GM19455 (cell line): ENCODE measurements around the gene NEGR1.

Experiments used
- ATAC-seq: cut with Tn5 transposase; IDR thresholded peaks from one replicate; pipeline ENCODE4 v1.9.1; 2021; ENCODE audit not compliant: unreplicated experiment

The NEGR1 gene

GRCh38 chr1:71587961-71588360, 694.4 kb downstream of the NEGR1 start:
- no peak for ATAC-seq

DNA sequence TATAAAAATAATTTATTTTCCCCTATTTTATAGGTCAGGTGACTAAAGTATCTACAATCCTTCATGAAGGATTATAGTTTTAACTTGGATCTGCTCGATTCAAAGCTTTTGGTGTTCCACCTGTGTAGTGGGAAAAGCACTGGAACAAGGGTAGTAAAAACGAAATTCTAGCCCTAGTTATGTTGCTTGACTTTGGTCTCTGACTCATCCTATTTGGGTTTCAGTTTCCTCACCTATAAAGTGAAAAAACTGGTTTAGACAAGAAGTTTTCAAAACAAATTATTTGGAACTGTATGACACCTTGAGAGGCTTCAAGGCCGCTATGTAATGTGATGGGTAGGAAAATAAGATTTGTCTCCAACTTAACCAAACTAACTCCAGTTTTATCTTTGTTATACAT, 696.3 kb downstream of the NEGR1 start:
- no peak for ATAC-seq

DNA sequence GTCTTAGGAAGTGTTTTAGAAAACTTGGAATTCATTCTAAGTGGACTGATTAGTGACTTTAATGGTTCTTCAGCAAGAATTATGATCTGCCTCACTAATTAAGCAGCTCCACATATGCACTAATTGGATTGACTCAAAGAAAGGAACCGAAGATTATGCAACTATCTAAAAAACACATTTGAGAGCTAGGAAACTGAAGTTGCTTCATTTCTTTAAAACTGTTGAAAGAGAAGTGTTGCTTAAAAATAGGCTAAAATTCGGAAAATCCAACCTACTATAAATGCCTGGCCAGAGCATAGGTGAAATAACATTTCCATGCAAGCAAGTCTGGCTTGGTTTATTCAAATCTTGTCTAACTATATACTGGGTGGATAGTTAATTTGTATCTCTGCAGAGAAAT, 698.6 kb downstream of the NEGR1 start:
- no peak for ATAC-seq

GRCh38 chr1:71582673-71583072, 699.7 kb downstream of the NEGR1 start:
- no peak for ATAC-seq

- no peak for ATAC-seq
Observed at GRCh38 chr1:71577451-71578131, 704.7 kb downstream of the NEGR1 start.

DNA sequence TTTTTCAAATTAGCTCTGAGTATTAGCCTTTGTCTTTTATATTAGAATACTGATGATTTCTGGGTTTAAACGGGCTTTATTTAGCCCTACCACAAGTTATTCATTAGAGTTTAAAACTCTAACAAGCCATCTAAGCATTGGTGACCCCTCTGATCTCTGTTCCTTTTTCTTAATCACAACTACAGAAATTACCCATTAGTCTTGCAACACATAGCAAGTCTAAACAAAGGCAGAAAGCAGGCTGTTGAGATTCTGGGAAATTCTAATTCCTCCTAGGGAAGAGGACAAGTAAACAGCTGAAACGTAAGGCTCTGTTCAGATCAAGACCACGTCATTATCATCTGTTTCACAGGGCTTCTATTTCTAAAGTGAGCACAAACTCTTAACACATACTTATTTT, 710.3 kb downstream of the NEGR1 start:
- ATAC-seq = no peak

DNA sequence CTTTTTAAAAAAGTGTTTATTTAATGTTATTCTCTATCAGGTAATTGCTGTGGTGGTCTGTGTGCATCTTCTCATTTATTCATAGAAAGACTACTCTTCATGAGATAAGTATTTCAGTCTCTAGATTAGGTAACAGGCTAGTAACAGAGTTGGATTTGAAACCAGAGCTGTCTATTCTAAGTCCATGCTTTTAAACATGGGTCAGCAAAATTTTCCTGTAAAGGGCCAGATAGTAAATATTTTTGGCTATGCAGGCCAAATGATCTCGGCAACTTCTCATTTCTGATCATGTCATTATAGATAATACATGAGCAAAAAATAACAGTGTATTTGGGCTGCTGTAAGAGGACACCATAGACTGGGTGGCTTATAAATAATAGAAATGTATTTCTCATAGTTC, 715.9 kb downstream of the NEGR1 start:
- no peak for ATAC-seq

DNA sequence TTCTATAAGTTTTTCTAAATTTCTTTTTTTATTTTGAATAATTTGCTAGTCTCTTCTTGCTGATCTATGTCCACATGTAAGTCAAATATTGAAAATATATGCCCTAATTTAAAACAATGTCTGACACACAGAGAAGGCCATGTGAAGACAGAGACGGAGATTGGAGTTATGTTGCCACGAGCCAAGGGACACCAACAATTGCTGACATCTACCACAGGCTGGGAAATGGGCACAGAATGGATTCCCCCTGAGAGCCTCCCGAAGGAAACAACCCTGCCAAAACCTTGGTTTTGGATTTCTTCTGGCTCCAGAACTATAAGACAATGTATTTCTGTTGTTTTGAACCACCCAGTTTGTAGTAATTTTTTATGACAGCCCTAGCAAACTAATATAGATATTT, 716.5 kb downstream of the NEGR1 start:
- no peak for ATAC-seq

DNA sequence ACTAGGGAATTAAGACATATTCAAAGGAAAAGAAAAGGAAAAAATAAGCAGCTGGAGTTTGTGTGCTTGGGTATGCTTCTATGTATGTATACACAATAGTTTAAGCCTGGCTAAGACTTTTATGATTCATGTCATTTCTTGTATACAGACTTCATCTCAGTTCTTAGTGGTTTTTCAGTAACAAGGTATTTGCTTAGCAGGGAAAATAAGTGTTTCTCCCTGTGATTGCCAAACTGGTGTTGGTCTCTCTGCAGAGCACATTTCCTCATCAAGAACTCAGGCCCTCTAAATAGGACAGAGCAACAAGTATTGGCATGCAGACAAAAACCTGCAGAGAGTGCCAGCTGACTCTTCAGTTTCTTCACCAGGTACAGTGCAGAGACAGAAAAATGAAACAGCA, 717.1 kb downstream of the NEGR1 start:
- ATAC-seq = no peak

GRCh38 chr1:71562298-71562697, 720.0 kb downstream of the NEGR1 start:
- ATAC-seq = no peak

GRCh38 chr1:71561729-71562128, 720.6 kb downstream of the NEGR1 start:
- ATAC-seq = no peak

GRCh38 chr1:71561206-71561605, 721.1 kb downstream of the NEGR1 start:
- ATAC-seq = no peak

DNA sequence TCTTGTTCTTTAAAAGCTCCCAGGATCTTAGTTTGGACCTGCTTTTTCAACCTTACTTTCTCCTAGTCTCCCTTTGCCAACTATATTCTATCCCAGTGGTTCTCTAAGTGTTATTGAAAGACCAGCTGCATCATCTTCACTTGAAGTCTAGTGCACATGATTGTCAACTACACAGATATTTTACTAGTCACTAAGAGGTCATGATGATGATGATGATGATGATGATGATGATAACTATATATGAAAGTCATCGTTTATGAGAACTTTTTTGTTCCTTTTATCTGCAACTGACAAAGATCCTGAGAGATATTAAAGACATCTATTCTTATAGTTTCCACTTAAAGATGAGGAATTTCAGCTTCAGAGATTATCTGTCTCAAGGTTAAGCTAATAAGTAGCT, 722.5 kb downstream of the NEGR1 start:
- ATAC-seq = no peak

- no peak for ATAC-seq
Observed at GRCh38 chr1:71557138-71557537, 725.2 kb downstream of the NEGR1 start.

DNA sequence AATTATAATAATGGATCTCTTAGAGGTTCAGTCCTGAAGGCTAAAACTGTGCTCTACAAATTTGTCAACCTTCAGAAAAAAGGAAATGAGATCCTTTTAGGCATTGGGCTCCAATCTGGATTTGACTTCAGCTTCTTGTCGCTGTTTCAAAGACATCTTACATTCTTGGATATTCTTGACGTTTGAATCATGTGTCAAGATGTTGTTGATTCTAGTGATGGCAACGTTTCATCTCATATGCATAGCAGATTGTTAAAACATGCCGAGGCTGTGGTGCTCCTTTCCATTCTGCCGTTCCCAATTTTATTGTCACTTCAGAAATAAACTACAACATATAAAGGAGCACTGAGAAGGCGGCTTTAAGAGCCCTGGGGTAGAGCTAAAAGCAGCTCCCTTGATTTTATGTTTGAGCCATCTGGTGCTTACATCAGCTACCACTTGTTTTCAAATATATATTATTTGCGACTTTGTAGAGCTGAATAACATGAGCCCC, 733.9 kb downstream of the NEGR1 start:
- no peak for ATAC-seq

GRCh38 chr1:71542155-71542554, 740.2 kb downstream of the NEGR1 start:
- no peak for ATAC-seq

DNA sequence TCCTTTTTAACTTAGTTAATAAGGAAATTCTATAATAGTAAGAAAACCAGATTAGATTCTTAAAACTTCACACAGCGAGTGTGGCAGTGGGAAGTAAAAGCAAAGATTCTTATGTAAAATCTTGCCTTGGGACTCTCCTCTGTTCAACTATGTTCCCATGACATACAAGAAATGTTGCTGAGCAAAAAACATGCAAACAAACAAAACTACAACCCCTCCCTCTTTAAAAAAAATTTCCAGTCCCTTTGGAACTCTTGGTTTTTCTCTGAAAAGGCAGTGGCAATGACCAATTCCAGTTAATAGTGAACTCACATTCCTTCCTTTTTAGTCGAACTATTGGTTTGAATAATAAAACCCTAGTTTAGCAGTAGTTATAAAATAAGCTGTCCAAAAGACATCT, 748.4 kb downstream of the NEGR1 start:
- ATAC-seq = no peak

GRCh38 chr1:71532343-71532742, 750.0 kb downstream of the NEGR1 start:
- ATAC-seq = no peak

- ATAC-seq = no peak
Observed at GRCh38 chr1:71526824-71527223, 755.5 kb downstream of the NEGR1 start.

DNA sequence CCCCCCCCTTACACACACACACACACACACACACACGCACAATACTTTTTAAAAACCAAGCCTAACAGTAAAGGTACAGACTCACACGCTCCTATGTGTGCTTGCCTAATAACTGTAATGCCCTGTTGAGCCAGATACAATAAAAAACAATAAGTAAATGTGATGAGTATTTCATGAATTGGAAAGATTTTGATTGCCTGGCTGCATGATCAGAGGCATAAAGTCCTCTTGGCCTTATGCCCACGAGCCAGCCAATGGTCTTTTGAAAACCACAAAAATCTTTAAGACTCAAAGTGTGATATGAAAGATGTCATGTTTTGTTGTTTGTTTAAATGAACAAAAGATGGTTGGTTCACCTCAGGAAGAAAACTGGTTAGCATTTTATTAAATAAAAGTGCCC, 759.6 kb downstream of the NEGR1 start:
- ATAC-seq = no peak

DNA sequence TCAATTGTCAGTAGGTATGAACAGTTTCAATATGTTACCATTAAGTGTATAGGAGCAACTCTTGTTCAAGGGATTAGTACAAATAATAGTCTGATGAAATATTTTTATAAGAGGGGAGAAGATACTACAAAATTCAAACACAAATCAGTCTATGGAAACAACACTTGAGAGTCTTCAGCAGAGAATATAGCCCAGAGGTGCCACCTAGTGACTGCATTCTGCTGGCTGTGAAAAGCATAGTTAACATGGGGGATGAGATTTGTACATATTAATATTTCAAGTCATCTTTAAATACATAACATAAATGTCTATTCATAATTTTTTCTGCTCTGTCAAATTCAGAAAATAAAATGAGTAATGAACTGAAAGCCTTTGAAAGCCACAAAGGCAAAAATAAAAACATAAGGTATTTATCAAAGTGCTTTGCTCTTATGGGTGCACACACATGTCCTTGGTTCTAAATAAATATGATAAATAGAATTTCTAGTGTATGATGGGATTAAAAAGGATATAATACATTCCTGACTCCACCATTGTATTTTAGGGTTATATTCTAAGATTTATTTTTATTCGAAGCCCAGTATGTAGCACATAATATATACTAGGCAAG, 760.6 kb downstream of the NEGR1 start:
- no peak for ATAC-seq

- ATAC-seq = no peak
Observed at GRCh38 chr1:71511505-71511904, 770.8 kb downstream of the NEGR1 start.

DNA sequence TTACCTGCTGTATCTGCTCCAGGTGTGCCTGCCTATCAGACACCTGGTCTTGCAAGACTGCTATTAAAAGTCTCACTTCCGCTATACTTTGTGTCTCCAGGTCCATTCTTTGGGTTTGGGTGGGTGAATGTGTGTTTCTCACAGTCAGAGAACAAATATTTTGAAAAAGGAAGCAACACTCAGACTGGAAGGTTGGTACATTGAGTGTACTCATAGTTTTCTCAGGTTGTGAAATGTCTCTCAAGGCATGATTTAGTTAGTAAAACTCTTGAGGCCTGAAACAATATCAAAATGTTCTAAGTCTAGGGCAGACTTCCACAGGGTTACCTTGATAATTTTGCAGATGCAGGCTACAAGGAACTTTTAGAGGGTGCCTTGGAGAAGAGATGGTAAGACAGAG, 771.6 kb downstream of the NEGR1 start:
- ATAC-seq = no peak
